Measurements from ENCODE around the gene PODXL2.

- TF ChIP-seq POLR2AphosphoS5 (IDR thresholded peaks at IDR 0.05; ENCODE audit: low read depth, low read length) (peak; percentile 44; the same call in 1 of the 2 replicates), TAF1 (IDR thresholded peaks at IDR 0.05; ENCODE audit: low read depth, low read length) (no peak), POLR2A (IDR thresholded peaks at IDR 0.05; ENCODE audit: low read depth, low read length) (no peak)
Observed at GRCh38 chr3:127622031-127622430, 7.0 kb upstream of the PODXL2 start.
